Fibroblast of pulmonary artery (primary cell): Measurements from ENCODE around the gene EIF3K.
A peak's percentile ranks its signal among the peaks of the same experiment; 100 is the strongest.

Experiments
- DNase-seq: peaks from one replicate; pipeline ENCODE4 v3.0.0-alpha.2; 2010; ENCODE audit warnings: low read depth
- H3K4me3 ChIP-seq: replicated peaks from 2 replicates; pipeline ENCODE4 v1.5.1; 2011; ENCODE audit warnings: low read depth, mild to moderate bottlenecking, control low read depth, low read length, moderate library complexity
- CTCF ChIP-seq: IDR thresholded peaks from 2 replicates; pipeline ENCODE4 v1.5.1; 2011; ENCODE audit warnings: mild to moderate bottlenecking, control low read depth, low read length, inconsistent platforms; ENCODE audit errors: missing control alignments

Gene EIF3K

GRCh38 chr19:38658462-38659306 is 39.7 kb downstream of the EIF3K start:
- DNase-seq: peak; percentile 100
- no peak for TF ChIP-seq CTCF
- peak overlapping the region; percentile 41 for H3K4me3 ChIP-seq

- no peak overlapping the region for H3K4me3 ChIP-seq
- DNase-seq: no peak
- TF ChIP-seq CTCF: no peak
Observed at GRCh38 chr19:38660724-38661123, 41.7 kb downstream of the EIF3K start.

- H3K4me3 ChIP-seq: no peak overlapping the region
- no peak for DNase-seq
- TF ChIP-seq CTCF: no peak
Observed at GRCh38 chr19:38661136-38661535, 42.1 kb downstream of the EIF3K start.

GRCh38 chr19:38661996-38662395 is 43.0 kb downstream of the EIF3K start:
- TF ChIP-seq CTCF: no peak
- DNase-seq: no peak

GRCh38 chr19:38662537-38663155 is 43.7 kb downstream of the EIF3K start:
- TF ChIP-seq CTCF: no peak
- H3K4me3 ChIP-seq: no peak overlapping the region

More at GRCh38 chr19:38661996-38662395, 43.0 kb downstream of the EIF3K start:
- no peak overlapping the region for H3K4me3 ChIP-seq

GRCh38 chr19:38663156-38663651 is 44.2 kb downstream of the EIF3K start:
- H3K4me3 ChIP-seq: no peak overlapping the region
- DNase-seq: no peak
- TF ChIP-seq CTCF: no peak

More at GRCh38 chr19:38662537-38663155, 43.7 kb downstream of the EIF3K start:
- no peak for DNase-seq
